Naive thymus-derived CD8-positive, alpha-beta T cell (primary cell): ENCODE measurements around the gene GBGT1. TPM values are rescaled to one million over a fixed set of nuclear protein-coding genes. Genes with fewer than 3 reads are reported as not detected.
A peak's percentile ranks its signal among the peaks of the same experiment; 100 is the strongest.
"Not testable (repeated sequence)": the region's sequence is repeated elsewhere in the genome, so short reads cannot be mapped to it uniquely, and the experiment has no call there.

ENCODE experiments used
- ATAC-seq, 2 donors: fragments of 150-1000 bp; cut with Tn5 transposase in 1 of 2; sonication (Bioruptor Pico), chemical (Tn5 transposase) in 1 of 2; 1 replicate in 1 of 2; 2 replicates in 1 of 2; pipeline ENCODE4 v1.10.0; 2021; ENCODE audit warnings: mild to moderate bottlenecking in 2 of 2, moderate library complexity in 2 of 2
- POLR2A ChIA-PET: fragments of 350-600 bp; sonication (Branson Sonifier 250); formaldehyde crosslinking; loops from one replicate; lab custom pipeline; 2021; ENCODE audit warnings: antibody characterized with exemption; lab: Charles Lee
- DNase-seq, 10 donors: peaks; one replicate each; pipeline versions ENCODE4 v3.0.0 to v3.0.0-alpha.2; 2020 to 2022
- H3K27ac Mint-ChIP-seq, 10 donors: one replicate each; pipeline ENCODE4 v1.8.0; 2020 to 2022; ENCODE audit warnings: mild to moderate bottlenecking in 10 of 10, mixed read lengths in 10 of 10, moderate library complexity in 4 of 10, inconsistent platforms in 1 of 10
- H3K27me3 Mint-ChIP-seq, 5 donors: one replicate each; pipeline ENCODE4 v1.8.0; 2021 to 2022; ENCODE audit warnings: mixed read lengths in 5 of 5
- H3K36me3 Mint-ChIP-seq, 3 donors: one replicate each; pipeline ENCODE4 v1.8.0; 2020 to 2022; ENCODE audit warnings: mixed read lengths in 3 of 3, mild to moderate bottlenecking in 2 of 3, inconsistent platforms in 1 of 3
- H3K4me1 Mint-ChIP-seq, 4 donors: one replicate each; pipeline ENCODE4 v1.8.0; 2021 to 2022; ENCODE audit warnings: mixed read lengths in 4 of 4
- H3K4me3 Mint-ChIP-seq, 10 donors: one replicate each; pipeline ENCODE4 v1.8.0; 2020 to 2022; ENCODE audit warnings: mild to moderate bottlenecking in 10 of 10, mixed read lengths in 10 of 10, moderate library complexity in 6 of 10, inconsistent platforms in 1 of 10
- H3K9me3 Mint-ChIP-seq, 9 donors: one replicate each; pipeline ENCODE4 v1.8.0; 2020 to 2022; ENCODE audit warnings: mixed read lengths in 9 of 9, mild to moderate bottlenecking in 3 of 9, inconsistent platforms in 1 of 9, moderate library complexity in 1 of 9
- polyA plus RNA-seq, 3 donors: library from polyadenylated mRNA; unstranded; fragments of 300-500 nt; fragmentation: Illumina TruSeq; gene quantifications; one replicate each; pipeline ENCODE4 v1.2.3, GENCODE V29; 2021
- total RNA-seq, 8 experiments: library from RNA in 2 of 8; stranded (reverse) in 2 of 8; gene quantifications; one replicate each; pipeline ENCODE4 v1.2.3 and lab custom pipeline; 2021 to 2026

GBGT1 gene
- total and polyA plus RNA-seq, 5 experiments from 2014 or later = 4.1 to 4.9 TPM; not detected in 3

GRCh38 chr9:133188843-133189180, 25.1 kb upstream of the GBGT1 start:
- POLR2A ChIA-PET = no interaction called here
- DNase-seq = no peak
- H3K4me3 Mint-ChIP-seq = no peak overlapping the region
- no peak for ATAC-seq
- no peaks in the 10 kb centered on the region for H3K36me3 Mint-ChIP-seq
- H3K27me3 Mint-ChIP-seq = peaks cover 2 to 27% (median 14%) of the 10 kb centered on the region in 5 donors
- no peak overlapping the region for H3K27ac Mint-ChIP-seq
- H3K4me1 Mint-ChIP-seq = peaks cover 6 to 12% (median 11%) of the 10 kb centered on the region in 4 donors
- H3K9me3 Mint-ChIP-seq = no peaks in the 10 kb centered on the region

DNA sequence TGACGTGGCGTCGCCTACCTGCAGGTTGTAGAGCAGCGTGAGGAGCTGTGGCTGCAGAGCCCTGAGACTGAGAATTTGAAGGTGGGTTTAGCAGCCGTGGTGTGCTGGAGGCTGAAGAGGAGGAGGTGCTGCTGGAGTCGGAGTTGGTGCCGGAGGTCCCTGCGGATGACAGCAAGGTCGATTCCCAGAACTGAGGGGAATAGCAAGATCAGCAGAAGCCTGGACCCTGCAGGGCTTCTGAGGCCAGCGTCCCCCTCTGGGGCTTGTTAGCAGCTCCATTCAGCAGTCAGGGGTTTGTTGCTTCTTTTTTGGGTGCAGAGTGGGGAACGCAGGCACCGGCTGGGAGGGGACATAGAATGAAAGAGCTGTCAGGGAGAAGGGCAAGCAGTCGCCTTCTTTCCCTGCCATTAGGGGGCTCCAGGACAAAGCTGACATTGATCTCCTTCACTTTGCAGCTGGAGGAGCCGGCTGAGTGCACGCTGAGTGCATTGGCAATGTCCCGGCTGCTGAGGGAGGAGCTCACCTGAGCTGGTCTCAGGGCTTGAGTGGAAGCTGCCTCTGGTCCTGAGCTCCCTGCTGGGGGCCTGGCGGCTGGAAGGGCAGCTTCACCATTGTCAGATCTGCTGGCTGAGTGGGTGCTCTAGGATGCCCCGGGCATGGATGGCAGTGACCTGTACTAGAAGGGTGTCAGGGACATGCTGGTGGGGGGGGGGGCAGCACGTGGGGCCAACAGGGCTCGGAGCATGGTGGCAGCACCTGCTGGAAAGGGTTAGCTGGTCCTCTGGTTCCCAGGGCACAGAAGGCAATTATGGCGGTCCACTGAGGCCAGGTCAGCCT, 24.5 kb upstream of the GBGT1 start:
- H3K4me1 Mint-ChIP-seq = peaks cover 6 to 12% (median 11%) of the 10 kb centered on the region in 4 donors
- POLR2A ChIA-PET = no interaction called here
- no peak overlapping the region for H3K4me3 Mint-ChIP-seq
- H3K9me3 Mint-ChIP-seq = no peaks in the 10 kb centered on the region
- peaks cover 6 to 30% (median 15%) of the 10 kb centered on the region in 5 donors for H3K27me3 Mint-ChIP-seq
- ATAC-seq (no peak), DNase-seq (no peak)
- no peaks in the 10 kb centered on the region for H3K36me3 Mint-ChIP-seq
- no peak overlapping the region for H3K27ac Mint-ChIP-seq

GRCh38 chr9:133187561-133188005, 23.9 kb upstream of the GBGT1 start:
- Mint-ChIP-seq H3K27me3 (peaks cover 8 to 32% (median 21%) of the 10 kb centered on the region in 5 donors), H3K4me3 (no peak overlapping the region), H3K4me1 (peaks cover 6 to 12% (median 11%) of the 10 kb centered on the region in 4 donors), H3K36me3 (no peaks in the 10 kb centered on the region), H3K27ac (peak overlapping the region in 1 of 10 donors; percentile 11), H3K9me3 (no peaks in the 10 kb centered on the region)
- DNase-seq (no peak), ATAC-seq (no peak)
- POLR2A ChIA-PET = no interaction called here

DNA sequence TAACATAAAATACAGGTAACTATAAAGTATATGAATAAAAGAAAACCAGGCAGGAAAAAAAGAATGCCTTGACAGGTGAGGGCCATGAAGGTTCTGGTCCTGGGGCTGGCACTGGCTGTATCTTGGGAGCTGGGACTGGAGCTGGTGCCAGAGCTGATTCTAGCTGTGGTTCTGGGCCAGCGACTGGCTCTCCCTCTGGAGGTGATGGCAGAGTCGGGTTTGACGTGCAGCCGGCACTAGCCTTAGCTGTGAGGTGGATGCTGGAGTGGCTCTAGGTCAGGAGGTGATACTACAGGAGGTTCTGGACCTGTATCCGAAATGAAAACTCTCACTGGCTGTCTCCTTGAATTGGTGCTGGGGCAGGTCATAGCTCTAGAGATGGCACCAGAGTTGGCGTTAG, 23.0 kb upstream of the GBGT1 start:
- POLR2A ChIA-PET = interaction anchor here (0.6 kb wide), 1 partner anchor 149 kb away, joined by 3 read pairs; the partner anchor contains the start of gene SURF6
- ATAC-seq = no peak
- H3K27ac Mint-ChIP-seq = peak overlapping the region in 1 of 10 donors; percentile 40

GRCh38 chr9:133184971-133185370, 21.3 kb upstream of the GBGT1 start:
- peak in 4 of 10 donors; percentile 34 to 41 (median 36) for DNase-seq
- H3K4me3 Mint-ChIP-seq = peak overlapping the region in 4 of 10 donors; percentile 7 to 34 (median 18)
- POLR2A ChIA-PET = interaction anchor here (0.6 to 1.0 kb wide), 2 partner anchors 154 to 217 kb away, joined by 3 to 5 read pairs; partner anchors contain the start of gene GTF3C5
- no peaks in the 10 kb centered on the region for H3K36me3 Mint-ChIP-seq
- ATAC-seq = peak; percentile 47 to 62
- no peaks in the 10 kb centered on the region for H3K9me3 Mint-ChIP-seq
- no peak overlapping the region for H3K27ac Mint-ChIP-seq
- H3K4me1 Mint-ChIP-seq = peaks cover 6 to 12% (median 11%) of the 10 kb centered on the region in 4 donors
- peaks cover 9 to 34% (median 23%) of the 10 kb centered on the region in 5 donors for H3K27me3 Mint-ChIP-seq

More for the DNA sequence above, 23.0 kb upstream of the GBGT1 start:
- H3K36me3 Mint-ChIP-seq = no peaks in the 10 kb centered on the region
- peaks cover 6 to 12% (median 11%) of the 10 kb centered on the region in 4 donors for H3K4me1 Mint-ChIP-seq
- no peak overlapping the region for H3K4me3 Mint-ChIP-seq
- no peaks in the 10 kb centered on the region for H3K9me3 Mint-ChIP-seq
- DNase-seq = no peak
- peaks cover 7 to 30% (median 23%) of the 10 kb centered on the region in 5 donors for H3K27me3 Mint-ChIP-seq

DNA sequence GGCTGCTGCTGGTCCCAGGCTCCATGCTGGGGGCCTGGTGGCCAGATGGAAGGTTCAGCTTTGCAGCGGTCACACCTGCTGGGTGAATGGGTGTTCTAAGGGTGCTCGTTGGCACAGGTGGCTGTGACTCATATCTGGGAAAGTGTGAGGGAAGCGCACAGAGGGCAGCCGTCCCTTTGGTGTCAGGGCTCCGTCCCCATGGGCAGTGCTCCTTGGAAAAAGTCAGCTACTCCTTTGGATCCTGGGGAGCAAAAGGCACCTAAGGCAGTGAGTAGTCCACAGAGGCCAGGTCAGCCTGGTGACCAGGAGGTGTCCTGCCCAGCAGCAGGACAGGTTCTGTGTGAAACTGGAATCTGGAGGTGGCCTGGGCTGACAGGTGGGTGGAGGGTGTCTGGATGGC, 18.4 kb upstream of the GBGT1 start:
- ATAC-seq (no peak), DNase-seq (no peak)
- peaks cover 10 to 28% (median 19%) of the 10 kb centered on the region in 5 donors for H3K27me3 Mint-ChIP-seq

GRCh38 chr9:133181561-133181960, 17.8 kb upstream of the GBGT1 start:
- no peaks in the 10 kb centered on the region for H3K36me3 Mint-ChIP-seq
- H3K4me1 Mint-ChIP-seq = peaks cover 6 to 12% (median 11%) of the 10 kb centered on the region in 4 donors
- ATAC-seq (no peak), DNase-seq (no peak)
- H3K27me3 Mint-ChIP-seq = peaks cover 10 to 28% (median 19%) of the 10 kb centered on the region in 5 donors
- no peak overlapping the region for H3K27ac Mint-ChIP-seq
- H3K9me3 Mint-ChIP-seq = no peaks in the 10 kb centered on the region
- POLR2A ChIA-PET = interaction anchor here (1.0 kb wide), 1 partner anchor 151 kb away, joined by 5 read pairs; the partner anchor contains the start of gene GTF3C5
- no peak overlapping the region for H3K4me3 Mint-ChIP-seq

More for the DNA sequence above, 18.4 kb upstream of the GBGT1 start:
- POLR2A ChIA-PET = no interaction called here
- H3K27ac Mint-ChIP-seq = no peak overlapping the region
- H3K9me3 Mint-ChIP-seq = no peaks in the 10 kb centered on the region
- no peaks in the 10 kb centered on the region for H3K36me3 Mint-ChIP-seq
- no peak overlapping the region for H3K4me3 Mint-ChIP-seq
- H3K4me1 Mint-ChIP-seq = peaks cover 6 to 12% (median 11%) of the 10 kb centered on the region in 4 donors

- no peak overlapping the region for H3K27ac Mint-ChIP-seq
- no peak for DNase-seq
- no peaks in the 10 kb centered on the region for H3K9me3 Mint-ChIP-seq
- no peak overlapping the region for H3K4me3 Mint-ChIP-seq
- no peaks in the 10 kb centered on the region for H3K36me3 Mint-ChIP-seq
- POLR2A ChIA-PET = interaction anchor here (1.0 kb wide), 1 partner anchor 150 kb away, joined by 5 read pairs; the partner anchor contains the start of gene GTF3C5
- H3K4me1 Mint-ChIP-seq = peaks cover 4 to 8% (median 8%) of the 10 kb centered on the region in 4 donors
- no peak for ATAC-seq
- peaks cover 10 to 25% (median 19%) of the 10 kb centered on the region in 5 donors for H3K27me3 Mint-ChIP-seq
Measured at GRCh38 chr9:133180953-133181352, 17.2 kb upstream of the GBGT1 start.

DNA sequence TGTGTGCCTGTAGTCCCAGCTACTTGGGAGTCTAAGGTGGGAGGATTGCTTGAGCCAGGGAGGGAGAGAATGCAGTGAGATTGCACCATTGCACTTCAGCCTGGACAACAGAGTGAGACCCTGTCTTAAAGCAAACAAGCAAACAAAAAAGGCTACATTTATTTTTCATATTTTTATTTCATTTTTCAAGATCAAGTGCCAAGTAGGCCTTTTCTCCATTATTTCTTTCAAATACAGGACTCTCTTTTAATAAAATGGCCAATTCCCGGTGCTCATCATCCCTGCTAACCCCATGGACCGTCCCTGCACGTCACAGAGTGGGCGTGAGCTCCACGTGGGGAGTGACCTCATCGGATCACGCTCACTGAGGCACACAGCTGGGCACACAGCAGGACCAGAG, 9.3 kb upstream of the GBGT1 start:
- Mint-ChIP-seq H3K4me3 (no peak overlapping the region), H3K36me3 (no peaks in the 10 kb centered on the region), H3K4me1 (peaks cover 0 to 3% (median 0%) of the 10 kb centered on the region in 4 donors), H3K9me3 (no peaks in the 10 kb centered on the region), H3K27me3 (peaks cover 0 to 5% (median 0%) of the 10 kb centered on the region in 5 donors), H3K27ac (no peak overlapping the region)
- DNase-seq = no peak
- POLR2A ChIA-PET = no interaction called here
- no peak for ATAC-seq

GRCh38 chr9:133171161-133171961, 7.6 kb upstream of the GBGT1 start:
- Mint-ChIP-seq H3K4me3 (no peak overlapping the region), H3K27ac (no peak overlapping the region), H3K27me3 (peaks cover 0 to 5% (median 0%) of the 10 kb centered on the region in 5 donors), H3K9me3 (no peaks in the 10 kb centered on the region), H3K36me3 (no peaks in the 10 kb centered on the region), H3K4me1 (peaks cover 0 to 3% (median 0%) of the 10 kb centered on the region in 4 donors)
- ATAC-seq = no peak
- POLR2A ChIA-PET = no interaction called here
- DNase-seq = no peak

- no peak overlapping the region for H3K4me3 Mint-ChIP-seq
- POLR2A ChIA-PET = no interaction called here
- no peaks in the 10 kb centered on the region for H3K9me3 Mint-ChIP-seq
- H3K27ac Mint-ChIP-seq = no peak overlapping the region
- no peaks in the 10 kb centered on the region for H3K36me3 Mint-ChIP-seq
- peaks cover 0 to 1% (median 0%) of the 10 kb centered on the region in 5 donors for H3K27me3 Mint-ChIP-seq
- DNase-seq = no peak
- ATAC-seq = no peak
- H3K4me1 Mint-ChIP-seq = peaks cover 0 to 3% (median 0%) of the 10 kb centered on the region in 4 donors
Measured at GRCh38 chr9:133170716-133171115, 7.0 kb upstream of the GBGT1 start.

DNA sequence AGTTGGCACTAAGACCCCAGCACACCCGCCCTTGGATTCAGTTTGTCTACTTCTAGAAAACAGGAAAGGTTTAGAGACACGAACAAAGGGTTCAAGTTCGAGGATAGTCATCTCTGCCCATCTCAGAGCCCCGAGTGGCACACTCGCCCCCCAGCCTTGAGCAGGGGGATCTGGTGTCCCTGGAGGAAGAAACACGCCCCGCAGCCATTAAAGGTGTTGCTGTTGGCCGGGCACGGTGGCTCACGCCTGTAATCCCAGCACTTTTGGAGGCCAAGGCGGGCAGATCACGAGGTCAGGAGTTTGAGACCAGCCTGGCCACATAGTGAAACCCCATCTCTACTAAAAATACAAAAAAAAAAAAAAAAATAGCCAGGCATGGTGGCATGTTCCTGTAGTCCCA, 6.0 kb upstream of the GBGT1 start:
- H3K27ac Mint-ChIP-seq, POLR2A ChIA-PET, H3K9me3 Mint-ChIP-seq, H3K4me3 Mint-ChIP-seq, ATAC-seq, H3K27me3 Mint-ChIP-seq, H3K4me1 Mint-ChIP-seq, DNase-seq, H3K36me3 Mint-ChIP-seq: not testable (repeated sequence)
